ENCODE results near the gene SMDT1. TPM values are rescaled to one million over a fixed set of nuclear protein-coding genes. Genes with fewer than 3 reads are reported as not detected.
"Not testable (repeated sequence)": the region's sequence is repeated elsewhere in the genome, so short reads cannot be mapped to it uniquely, and the experiment has no call there.

SMDT1 gene
- total RNA-seq, 2 donors from 2014 or later: 145 to 148 TPM

DNA sequence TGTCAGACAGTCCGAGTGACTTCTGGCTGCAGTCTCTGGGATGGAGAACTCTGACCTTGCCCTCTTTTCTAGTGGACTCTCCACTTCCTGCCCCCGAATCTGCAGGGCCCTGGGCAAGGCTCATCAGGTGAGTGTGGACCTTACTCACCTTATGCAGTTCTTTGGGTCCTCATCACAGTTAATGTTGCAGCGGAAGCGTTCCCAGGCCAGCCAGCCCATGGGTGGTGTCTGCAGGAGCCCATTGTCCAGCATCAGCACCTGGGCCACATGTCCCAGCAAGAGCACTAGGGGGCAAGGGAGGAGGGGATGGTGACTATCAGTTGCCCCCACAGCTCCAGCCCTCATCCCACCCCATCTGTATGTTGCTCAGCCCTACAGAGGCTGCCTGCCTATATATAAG lies 11.2 kb upstream of the SMDT1 start:
- DNase-seq (no peak), ATAC-seq (no peak)
- intact Hi-C loops (cut with DNase I, micrococcal nuclease): no loop called here

DNA sequence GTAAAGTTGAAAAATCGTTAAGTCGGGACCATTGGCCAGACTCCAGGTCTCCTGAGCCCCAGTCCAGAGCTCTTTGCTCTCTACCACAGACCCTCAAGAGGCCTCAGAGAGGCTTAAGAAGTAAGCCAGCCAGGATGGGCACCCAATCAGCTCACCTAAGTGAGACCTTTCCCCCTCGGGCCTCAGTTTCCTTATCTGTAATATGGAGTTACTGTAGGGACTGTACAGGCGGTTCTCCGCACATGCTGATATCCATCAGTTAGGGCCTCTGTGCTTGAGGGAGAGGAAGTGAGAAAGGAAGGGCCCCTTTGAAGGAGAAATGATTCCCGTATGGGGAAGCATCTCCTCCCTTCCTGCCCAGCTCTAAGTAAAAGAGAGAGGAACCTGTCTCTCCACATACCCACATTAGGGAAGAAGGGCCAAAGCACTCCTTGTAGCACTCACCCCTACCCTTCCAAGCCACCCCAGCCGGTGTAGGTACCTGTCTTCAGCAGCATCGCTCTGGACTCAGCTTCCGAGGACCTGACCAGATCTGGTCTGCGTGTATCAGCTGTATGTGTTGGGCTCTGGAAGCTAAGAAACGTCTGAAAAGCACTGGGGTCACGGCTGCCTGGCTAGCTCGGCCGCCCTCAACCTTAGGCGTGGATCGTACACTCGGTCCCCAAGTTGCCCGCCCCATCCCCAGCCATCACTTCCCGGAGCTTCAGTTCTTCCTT lies 9.5 kb upstream of the SMDT1 start:
- DNase-seq (no peak), ATAC-seq (no peak)
- intact Hi-C loops (cut with DNase I, micrococcal nuclease): no loop called here

DNA sequence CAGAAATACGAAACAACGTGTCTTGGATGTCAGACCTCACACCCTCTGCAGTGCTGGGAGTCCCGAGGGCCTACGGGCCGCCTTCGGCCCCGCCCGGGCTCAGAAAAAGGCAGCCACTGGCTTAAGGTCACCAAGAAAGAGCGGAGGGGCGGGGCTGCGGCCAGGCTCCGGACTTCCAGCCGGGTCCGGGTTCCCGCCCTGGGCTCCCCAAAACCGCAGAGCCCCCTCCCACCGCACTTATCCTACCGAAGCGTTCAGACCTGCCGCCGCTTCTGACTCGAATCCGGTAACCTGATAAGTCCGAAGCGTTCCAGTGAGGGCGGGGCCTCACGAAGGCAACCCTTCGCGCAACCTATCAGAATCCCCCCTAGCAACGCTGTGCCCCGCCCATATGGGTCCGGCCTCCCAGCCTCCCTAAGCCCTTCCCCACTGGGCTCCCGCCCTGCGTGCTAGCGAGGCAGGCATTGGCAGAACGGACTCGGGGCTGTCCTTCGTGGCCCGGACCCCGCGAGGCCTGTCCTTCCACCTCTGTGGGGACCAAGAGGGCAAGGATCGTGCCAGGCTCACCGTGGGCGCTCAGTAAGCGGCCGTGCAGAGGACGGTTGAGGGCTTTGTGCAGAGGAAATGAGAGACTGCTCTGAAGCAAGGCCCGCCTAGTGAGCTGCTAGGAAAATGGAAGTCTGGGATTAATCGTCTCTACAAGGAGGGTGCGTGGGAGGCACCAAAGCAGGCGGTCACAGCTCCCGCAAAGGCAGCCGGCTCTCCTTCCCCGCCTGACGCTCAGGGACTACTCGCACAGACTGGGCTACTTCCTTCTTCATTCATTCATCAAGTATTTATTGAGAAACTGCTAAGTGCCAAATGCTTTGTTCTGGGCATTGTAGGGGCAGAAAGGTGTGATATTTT lies 8.7 kb upstream of the SMDT1 start, which contains the start of gene NAGA:
Gene NAGA (minus strand): TSS at position 296 of the 906 bp plus-strand sequence. CDS start 515 bp downstream, outside the sequence.
- DNase-seq: peak; percentile 97 to 99
- peak; percentile 92 for ATAC-seq
- intact Hi-C loops (cut with DNase I, micrococcal nuclease): no loop called here

DNA sequence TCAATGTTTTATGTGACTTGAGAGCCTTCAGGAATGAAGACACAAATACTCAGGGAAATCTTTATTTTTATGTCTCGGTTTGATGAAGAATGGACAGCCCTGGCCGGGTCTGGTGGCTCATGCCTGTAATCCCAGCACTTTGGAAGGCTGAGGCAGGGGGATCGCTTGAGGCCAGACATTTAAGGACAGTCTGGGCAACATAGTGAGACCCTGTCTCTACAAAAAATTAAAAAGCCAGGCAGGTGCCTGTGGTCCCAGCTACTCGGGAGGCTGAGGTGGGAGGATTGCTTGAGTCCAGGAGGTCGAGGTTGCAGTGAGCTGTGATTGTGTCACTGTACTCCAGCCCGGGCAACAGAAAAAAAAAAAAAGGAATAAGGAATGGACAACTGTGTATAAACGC lies 8.0 kb upstream of the SMDT1 start:
- intact Hi-C loops (cut with DNase I, micrococcal nuclease); ATAC-seq; DNase-seq: not testable (repeated sequence)

DNA sequence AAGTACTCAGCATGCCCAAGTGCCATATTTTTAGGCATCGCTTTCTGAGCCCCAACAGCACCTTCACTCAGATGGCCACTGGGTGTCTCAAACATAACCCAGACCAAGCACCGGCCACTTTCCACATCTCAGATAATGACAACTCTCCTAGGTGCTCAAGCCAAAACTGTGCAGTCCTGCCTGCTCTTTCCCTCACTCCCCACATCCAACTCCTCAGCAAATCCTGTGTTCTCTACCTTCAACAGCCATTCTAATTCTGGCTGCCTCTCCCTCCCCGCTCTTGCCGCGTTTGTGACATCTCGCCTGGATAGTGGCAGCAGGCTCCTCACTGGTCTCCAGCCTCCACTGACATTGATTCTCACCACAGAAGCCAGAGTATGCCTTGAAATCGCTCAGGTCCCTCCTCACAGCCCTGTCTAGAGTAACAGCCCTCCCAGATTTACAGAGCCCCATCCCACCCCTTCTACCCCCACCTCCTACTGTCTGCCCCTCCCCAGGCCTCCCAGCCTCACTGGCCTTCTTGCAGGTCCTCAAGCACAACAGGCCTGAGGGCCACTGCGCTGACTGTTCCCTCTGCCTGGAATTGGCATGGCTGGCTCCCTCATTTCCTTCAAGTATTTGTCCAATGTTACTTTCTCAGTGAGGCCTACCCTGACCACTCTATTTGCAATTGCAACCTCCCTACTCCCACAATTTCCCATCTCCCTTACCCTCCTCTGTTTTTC lies 6.7 kb upstream of the SMDT1 start:
- no peak for DNase-seq
- intact Hi-C loops (cut with DNase I, micrococcal nuclease): no loop called here

DNA sequence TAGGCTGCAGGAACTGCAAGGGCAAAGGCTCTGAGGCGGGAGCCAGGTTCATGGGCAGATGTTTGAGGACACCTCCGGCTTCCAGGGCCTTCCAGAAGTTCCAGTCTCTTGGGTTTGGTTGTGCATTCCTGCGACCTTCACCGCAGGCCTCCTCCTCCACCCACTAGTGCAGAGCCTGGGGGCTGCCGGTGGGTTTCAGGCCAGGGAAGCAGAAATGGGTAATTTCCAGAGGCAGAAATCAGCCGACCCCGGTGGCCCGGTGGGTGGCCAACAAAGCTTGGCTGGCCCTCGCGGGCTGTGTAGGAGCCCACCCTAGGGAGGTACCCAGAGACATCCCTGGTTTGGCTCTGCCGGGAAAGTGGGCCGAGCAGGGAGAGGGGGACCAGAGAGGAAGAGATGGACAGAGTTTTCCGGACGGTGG lies 5.9 kb upstream of the SMDT1 start:
- intact Hi-C loops (cut with DNase I, micrococcal nuclease): no loop called here
- no peak for DNase-seq
- ATAC-seq: no peak

More for the DNA sequence above, 6.7 kb upstream of the SMDT1 start:
- no peak for ATAC-seq

DNA sequence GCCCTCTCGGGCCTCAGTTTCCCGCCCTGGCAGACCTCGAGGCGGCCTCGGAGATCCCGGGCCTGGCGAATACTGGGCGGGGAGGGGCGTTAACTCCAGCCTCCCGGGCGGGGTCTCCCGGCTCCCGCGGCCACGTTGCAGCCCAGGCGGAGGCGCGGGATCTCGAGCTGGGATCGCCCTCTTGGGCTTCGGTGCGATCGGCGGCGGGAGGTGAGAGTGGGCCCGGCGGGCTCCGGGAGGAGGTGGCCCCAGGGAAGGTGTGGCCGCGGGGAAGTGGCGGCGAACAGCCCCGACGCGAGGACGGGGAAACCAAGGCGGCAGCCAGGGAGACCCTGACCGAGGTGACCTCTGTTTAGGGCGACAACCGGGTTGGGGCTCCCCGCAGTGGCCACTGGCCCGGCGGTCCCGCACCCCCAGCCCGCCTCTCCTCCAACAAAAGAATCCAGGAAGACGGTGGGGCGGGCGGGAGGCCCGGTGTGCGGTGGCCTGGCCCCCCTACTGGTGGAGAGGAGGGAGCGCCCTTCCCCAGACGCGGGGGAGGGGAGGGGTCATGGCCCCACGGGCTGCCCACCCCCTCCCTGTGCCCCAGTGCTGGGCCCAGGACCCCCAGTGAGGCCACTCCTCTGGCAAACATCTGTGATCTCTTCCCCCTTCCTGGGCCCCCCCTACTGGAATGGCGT lies 5.2 kb upstream of the SMDT1 start, which contains the start of gene PHETA2:
Gene PHETA2 (plus strand): TSS at position 117 of the 680 bp plus-strand sequence. CDS start 3,046 bp downstream, outside the sequence.
- peak; percentile 51 to 77 for DNase-seq
- intact Hi-C loops (cut with DNase I, micrococcal nuclease): no loop called here
- ATAC-seq: peak; percentile 19

DNA sequence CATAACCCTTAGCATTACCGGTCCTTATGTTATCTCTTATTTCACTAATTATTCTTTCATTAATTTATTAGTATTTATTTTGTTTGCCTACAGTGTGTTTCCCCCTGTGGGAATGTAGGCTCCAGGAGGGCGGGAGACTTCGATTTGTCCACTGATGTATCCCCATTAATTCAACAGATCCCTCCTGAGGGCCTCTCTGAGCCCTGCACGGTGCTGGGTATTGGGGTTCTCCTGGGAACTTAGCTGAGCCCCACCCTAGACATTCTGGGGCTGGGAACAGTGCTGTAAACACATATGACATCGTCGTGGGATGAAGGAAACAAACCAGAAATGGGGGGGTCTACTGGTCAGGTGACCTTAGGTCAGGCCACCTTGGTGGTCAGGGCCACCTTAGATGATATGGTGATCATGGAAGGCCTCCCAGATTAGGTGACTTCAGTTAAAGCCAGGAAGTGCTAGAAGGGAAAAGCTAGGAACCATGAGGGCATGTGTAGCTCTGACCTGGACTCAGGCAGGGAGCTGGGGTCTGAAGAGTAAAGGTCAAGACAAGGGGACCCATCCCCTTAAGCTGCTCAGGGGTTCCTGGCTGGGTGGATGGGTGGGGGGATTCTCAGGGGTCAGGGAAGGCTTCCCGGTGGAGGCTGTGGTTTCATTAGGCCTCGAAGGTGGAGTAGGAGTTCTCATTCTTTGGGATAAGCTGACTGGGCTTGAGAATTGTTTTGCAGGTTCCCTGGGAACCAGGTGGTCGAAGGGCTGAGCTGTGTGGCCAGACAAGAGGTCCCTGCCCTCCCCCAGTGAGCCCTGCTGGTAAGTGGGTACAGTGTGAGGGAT lies 4.4 kb upstream of the SMDT1 start:
- DNase-seq: no peak
- intact Hi-C loops (cut with DNase I, micrococcal nuclease): no loop called here
- no peak for ATAC-seq

DNA sequence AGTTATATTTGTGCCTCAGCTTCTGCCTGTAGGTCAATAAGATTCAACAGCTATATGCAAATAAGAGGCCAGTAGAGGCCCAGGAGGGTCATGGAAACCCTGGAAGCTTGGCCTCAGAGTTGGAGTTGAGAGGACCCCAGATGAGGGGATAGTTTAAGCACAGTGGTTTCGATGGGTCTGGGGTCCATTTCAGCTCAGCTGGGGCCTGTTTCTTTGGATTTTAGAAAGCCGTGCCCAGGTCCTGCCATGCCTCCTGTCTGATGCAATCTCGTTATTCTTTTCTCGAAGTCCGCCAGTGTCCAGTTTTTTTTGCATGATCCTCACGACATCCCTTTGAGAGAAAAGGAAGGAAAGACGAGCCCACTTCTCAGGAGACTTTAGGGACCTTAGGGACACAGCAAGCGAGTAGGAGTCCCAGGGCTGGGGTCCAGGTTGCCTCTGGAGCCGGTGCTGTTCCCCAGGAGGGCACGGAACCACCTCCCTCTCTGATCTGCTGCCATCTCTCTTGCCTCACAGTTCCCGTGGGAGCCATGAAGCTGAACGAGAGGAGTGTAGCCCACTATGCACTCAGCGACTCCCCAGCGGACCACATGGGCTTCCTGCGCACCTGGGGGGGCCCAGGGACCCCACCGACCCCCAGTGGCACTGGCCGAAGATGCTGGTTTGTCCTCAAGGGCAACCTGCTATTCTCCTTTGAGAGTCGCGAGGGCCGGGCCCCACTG lies 2.6 kb upstream of the SMDT1 start:
- intact Hi-C loops (cut with DNase I, micrococcal nuclease): no loop called here
- no peak for DNase-seq

DNA sequence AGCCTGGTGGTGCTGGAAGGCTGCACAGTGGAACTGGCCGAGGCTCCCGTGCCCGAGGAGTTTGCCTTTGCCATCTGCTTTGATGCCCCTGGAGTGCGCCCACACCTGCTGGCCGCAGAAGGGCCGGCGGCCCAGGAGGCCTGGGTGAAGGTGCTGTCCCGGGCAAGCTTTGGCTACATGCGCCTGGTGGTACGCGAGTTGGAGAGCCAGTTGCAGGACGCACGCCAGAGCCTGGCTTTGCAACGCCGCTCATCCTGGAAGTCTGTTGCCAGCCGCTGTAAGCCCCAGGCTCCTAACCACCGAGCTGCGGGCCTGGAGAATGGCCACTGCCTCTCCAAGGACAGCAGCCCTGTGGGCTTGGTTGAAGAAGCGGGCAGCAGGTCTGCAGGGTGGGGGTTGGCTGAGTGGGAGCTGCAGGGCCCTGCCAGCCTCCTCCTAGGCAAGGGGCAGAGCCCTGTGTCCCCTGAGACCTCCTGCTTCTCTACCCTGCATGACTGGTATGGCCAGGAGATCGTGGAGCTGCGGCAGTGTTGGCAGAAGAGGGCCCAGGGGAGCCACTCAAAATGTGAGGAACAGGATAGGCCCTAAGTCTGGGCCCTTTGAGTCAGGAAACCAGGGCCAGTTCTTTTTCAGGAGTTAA lies 1.9 kb upstream of the SMDT1 start:
- no peak for DNase-seq
- intact Hi-C loops (cut with DNase I, micrococcal nuclease): no loop called here
- no peak for ATAC-seq

More for the DNA sequence above, 2.6 kb upstream of the SMDT1 start:
- ATAC-seq: no peak

DNA sequence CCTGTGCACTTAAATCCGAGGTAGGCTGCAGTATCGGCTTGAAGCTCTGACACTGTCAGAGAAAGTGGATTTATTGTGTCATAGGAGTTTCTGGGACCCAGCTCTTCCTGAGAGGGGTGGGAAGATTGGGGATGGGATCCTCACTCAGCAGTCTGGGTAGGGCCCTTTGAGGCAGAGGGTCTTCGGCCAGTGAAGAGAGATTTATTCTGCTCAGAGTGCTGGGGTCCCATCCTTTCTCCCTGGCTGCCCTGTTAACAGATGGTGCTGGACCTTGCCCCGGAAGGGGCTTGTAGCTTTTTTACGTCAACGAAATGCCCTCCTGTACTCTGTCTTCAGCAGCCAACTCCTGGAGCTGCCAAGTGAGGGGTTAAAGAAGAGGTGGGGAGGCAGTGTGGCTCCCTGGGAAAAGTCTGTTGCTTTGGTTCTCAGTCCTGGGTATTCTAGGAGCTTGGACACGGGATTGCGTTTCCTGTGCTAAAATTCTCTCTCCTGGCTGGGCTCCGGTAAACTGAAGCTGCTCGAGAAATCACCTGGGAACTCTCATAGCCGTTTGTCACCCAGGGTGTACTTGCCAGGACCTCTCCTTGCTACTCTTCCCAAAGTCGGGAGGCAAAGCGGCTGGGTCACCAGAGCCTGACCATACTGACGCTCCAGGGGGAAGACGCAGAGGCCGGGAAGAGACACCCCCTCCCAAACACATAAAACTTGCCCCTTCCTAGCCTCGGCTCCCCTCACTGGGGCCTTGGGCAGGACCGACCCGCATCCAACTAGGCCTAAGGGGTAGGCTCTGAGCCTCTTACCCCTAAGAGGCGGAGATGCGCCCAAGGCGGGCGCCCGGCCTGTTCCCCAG lies 806 bp upstream of the SMDT1 start:
- DNase-seq (peak in 1 of 2 donors; percentile 50), ATAC-seq (peak; percentile 7)
- intact Hi-C loops (cut with DNase I, micrococcal nuclease): no loop called here

DNA sequence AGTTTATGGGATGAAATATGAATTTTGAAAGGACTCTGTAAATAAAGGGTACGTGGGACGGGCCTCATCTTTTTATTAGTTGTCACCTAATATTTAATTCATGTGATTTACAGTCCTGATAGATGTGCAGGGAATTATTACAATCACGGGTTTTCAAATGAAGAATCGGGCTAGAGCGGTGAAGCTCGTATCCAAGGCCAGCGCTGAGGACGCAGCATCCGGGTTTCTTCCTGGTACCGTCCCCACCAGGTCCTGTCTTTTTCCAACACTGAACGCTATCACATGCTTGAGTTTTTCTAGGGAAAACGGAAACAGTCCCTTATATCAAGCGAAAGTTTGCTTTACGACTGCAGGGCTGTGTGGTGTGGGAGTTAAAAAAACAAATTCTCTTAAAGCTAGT lies 787 bp downstream of the SMDT1 start:
- DNase-seq (peak in 1 of 2 donors; percentile 60), ATAC-seq (peak; percentile 29)
- intact Hi-C loops (cut with DNase I, micrococcal nuclease): no loop called here

DNA sequence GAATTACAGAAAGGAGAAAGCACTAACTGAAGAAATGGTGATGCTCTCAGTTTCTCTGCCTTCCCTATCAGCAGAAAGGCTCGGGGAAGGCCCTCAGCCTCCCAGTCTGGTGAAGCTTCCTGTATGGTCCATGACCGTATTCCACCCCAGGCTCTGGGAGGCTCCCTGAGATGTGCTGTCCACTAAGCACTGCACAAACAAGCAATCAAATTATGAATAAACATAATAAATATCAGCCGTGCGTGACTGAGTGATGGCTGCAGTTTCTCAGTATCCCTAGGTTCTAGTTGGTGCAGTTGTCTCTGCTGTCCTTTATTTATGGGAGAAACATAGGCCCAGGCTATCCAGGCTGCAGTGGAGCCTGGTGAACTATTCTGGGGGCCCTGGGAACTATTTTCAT lies 3.6 kb downstream of the SMDT1 start:
- no peak for DNase-seq
- no peak for ATAC-seq
- intact Hi-C loops (cut with DNase I, micrococcal nuclease): no loop called here

DNA sequence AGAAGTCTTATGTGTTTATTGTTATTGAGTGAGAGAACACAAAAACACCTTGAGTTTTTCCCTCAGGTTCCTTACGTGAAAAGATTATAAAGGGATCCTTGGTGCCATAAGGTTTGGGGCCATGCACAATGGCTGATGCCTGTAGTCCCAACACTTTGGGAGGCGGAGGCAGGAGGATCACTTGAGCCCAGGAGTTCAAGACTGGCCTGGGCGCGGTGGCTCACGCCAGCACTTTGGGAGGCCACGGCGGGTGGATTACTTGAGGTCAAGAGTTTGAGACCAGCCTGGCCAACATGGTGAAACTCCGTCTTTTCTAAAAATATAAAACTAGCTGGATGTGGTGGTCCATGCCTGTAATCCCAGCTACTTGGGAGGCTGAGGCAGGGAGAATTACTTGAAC lies 5.4 kb downstream of the SMDT1 start:
- intact Hi-C loops (cut with DNase I, micrococcal nuclease): no loop called here
- no peak for ATAC-seq
- DNase-seq: no peak

DNA sequence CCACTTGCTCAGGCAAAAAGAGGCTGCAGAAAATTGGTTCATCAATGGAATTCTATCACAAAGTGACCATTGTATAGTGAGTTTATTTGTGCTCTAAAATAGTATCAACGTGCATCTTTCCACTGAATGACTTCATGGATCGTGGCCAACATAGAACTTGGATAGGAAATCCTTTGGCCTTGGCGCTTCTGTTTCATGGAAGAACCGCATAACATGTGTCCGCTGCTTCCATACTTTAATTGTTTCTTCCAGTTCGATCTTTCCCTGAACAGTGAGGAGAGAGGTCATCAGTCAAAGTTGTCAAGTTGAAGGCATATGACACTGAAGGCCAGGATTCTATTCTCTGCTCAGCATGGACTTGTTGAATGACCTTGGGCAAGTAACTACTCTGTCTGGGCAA lies 6.6 kb downstream of the SMDT1 start:
- no peak for ATAC-seq
- intact Hi-C loops (cut with DNase I, micrococcal nuclease): no loop called here
- DNase-seq: no peak

All from left colon (tissue), 2 donors.